ENCODE measurements around the gene IFNAR2.

- TF ChIP-seq, protein P1, sequence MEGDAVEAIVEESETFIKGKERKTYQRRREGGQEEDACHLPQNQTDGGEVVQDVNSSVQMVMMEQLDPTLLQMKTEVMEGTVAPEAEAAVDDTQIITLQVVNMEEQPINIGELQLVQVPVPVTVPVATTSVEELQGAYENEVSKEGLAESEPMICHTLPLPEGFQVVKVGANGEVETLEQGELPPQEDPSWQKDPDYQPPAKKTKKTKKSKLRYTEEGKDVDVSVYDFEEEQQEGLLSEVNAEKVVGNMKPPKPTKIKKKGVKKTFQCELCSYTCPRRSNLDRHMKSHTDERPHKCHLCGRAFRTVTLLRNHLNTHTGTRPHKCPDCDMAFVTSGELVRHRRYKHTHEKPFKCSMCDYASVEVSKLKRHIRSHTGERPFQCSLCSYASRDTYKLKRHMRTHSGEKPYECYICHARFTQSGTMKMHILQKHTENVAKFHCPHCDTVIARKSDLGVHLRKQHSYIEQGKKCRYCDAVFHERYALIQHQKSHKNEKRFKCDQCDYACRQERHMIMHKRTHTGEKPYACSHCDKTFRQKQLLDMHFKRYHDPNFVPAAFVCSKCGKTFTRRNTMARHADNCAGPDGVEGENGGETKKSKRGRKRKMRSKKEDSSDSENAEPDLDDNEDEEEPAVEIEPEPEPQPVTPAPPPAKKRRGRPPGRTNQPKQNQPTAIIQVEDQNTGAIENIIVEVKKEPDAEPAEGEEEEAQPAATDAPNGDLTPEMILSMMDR (IDR thresholded peaks at IDR 0.05; ENCODE audit: poor library complexity), result no peak
- TF ChIP-seq EZH2 (IDR thresholded peaks at IDR 0.05; ENCODE audit: borderline replicate concordance) (no peak), EZH2phosphoT487 (IDR thresholded peaks at IDR 0.05; ENCODE audit: low read depth, severe bottlenecking, unreplicated experiment) (no peak)
These were observed 24.3 kb upstream of the IFNAR2 start for GRCh38 chr21:33205476-33205875.

Measured in hepatocyte (in vitro differentiated cells).